G401.6 (cell line): ENCODE data around the gene CEACAM16.
"Not testable (repeated sequence)": the region's sequence is repeated elsewhere in the genome, so short reads cannot be mapped to it uniquely, and the experiment has no call there.

Source experiments
- FAIRE-seq: peaks from 2 replicates; lab custom pipeline; 2012; peaks lifted over from hg19 to GRCh38; lab: Jason Lieb, UNC

The CEACAM16 gene

DNA sequence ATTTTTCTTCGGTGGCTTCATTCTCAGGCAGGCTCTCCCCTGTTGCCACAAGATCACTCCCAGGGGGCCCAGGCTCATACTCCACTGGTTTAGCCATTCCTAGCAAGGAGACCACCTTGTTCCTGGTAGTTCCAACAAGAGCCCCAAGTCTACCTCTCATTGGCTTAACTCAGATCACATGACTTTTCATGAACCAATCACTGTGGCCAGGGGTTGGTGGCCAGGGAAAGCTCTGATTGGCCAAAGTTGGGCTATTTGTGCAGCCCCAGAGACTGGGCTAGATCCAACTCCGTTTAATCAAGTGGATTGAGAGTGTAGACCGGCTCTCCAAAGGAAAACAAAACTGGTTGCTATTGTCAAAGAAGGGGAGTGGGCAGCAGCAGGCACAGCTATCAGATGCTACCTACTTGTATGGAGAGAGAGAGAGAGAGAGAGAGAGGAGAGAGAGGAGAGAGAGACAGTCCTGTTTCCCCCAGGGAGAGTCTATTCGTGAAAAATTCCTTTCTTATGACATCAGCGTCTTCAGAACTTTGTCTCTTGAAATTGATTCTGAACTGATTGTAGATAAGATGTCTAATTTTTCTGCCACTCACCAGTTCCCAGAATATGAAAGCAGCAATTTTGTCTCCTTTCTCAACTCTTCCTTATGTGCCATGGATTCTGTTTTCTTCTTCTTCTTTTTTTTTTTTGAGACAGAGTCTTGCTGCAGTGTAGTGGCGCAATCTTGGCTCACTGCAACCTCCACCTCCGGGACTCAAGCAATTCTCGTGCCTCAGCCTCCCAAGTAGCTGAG lies 21.7 kb upstream of the CEACAM16 start:
- FAIRE-seq: peak; percentile 44

DNA sequence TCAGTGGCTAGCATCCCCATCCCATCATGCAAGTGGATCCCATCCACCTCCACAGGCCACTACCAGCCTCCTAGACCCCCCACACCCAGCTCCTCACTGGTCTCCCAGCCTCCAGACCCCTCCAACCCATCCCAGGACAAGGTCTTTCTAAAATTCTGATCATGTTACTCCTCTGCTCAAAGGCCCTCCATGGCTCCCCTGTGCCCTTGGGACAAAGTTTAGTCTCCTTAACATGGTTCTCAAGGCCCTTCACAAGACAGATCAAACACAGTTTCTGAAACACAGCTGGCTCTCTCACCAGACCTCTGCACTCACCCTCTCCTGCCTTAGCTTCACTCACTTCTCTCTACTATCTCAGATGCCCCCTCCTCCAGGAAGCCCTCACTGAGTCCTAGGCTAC lies 18.4 kb upstream of the CEACAM16 start:
- no peak for FAIRE-seq

GRCh38 chr19:44681992-44682790 lies 16.8 kb upstream of the CEACAM16 start:
- FAIRE-seq: no peak

DNA sequence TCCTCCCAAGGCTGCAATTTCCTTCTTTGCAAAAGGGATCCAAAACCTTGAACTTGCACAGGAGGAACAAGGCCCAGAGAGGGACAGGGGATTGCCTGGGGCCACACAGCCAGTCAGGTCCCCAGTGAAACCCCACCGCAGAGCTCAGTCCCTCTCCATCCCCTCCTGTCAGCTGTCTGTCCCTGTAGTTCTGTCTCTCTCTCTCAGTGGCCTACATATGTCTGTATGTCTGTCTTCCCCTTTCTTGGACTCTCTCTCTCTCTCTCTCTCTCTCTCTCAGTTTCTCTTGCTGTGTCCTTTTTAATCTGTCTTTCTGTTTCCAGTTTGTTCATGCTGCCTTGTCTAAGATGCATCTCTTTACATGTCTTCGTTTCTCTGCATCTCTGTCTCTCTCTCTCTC lies 16.1 kb upstream of the CEACAM16 start:
- FAIRE-seq: no peak

DNA sequence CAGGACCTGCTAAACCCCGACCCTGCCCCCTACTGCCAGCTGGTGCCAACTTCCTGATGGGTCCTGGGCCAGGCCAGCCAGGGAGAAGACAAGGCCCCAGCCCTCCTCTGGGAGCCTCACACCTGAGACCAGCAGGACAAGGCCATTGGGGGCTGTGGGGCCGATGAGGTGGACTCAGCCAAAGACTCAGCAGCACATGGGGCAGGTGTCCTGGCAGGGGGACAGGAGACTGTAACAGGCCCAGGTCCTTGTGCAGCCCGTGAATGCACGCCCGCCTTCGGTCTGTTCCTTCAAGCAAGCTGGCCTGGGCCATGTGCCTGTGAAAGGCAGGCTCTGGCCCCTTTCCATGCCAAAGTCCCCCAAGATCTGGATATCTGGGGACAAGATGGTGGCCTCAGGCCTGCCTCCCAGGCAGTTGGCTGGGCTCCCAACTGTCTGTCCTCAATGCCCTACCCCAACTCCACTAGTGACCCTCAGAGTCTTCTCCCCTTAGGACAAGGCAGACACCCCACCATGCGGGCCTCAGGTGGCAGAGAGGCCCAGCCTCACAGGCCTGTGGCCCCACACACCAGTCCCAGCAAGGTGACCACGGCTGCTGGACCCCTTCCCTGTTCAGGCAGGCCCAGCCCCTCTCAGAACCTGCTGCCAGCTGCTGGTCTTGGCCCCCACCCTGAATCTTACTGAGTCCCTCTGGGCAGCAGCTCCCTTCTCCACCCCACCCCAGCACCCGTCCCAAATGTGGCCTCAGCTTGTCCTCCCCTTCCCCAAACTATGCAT lies 15.3 kb upstream of the CEACAM16 start:
- no peak for FAIRE-seq

GRCh38 chr19:44684396-44684795 lies 14.6 kb upstream of the CEACAM16 start:
- not testable (repeated sequence) for FAIRE-seq

DNA sequence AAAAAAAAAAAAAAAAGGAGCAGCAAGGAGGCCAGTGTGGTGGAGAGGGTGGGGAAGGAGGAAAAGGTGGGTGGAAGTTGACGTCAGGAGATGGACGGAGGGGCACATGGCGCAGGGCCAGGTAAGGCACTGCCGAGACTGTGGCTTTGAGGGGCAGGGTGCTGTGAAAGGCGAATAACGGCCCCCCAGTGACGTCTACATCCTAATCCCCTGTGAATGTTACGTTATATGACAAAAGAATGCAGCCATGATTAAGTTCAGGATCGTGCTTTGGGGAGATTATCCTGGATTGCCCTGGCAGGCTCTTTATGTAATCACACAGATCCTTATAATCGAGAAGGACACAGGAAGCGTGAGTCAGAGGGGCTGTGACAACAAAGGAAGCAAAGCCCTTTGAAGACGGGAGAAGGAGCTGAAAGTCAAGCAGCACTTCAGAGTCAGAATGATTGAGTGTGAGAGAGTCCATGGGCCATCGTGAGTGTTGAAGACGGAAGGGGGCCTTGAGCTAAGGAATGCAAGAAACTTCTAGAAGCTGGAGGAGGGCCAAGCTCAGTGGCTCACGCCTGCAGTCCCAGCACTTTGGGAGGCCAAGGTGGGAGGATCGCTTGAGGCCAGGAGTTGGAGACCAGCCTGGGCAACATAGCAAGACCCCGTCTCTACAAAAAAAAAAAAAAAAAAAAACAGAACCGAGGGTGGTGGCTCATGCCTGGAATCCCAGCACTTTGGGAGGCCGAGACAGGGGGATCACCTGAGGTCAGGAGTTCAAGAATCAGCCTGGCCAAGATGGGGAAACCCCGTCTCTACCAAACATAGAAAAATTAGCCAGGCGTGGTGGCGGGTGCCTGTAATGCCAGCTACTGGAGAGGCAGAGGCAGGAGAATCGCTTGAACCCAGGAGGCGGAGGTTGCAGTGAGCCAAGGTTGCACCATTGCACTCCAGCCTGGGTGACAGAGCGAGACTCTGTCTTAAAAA lies 13.8 kb upstream of the CEACAM16 start:
- no peak for FAIRE-seq

- FAIRE-seq: no peak
Observed at GRCh38 chr19:44685877-44686276, 13.1 kb upstream of the CEACAM16 start.

DNA sequence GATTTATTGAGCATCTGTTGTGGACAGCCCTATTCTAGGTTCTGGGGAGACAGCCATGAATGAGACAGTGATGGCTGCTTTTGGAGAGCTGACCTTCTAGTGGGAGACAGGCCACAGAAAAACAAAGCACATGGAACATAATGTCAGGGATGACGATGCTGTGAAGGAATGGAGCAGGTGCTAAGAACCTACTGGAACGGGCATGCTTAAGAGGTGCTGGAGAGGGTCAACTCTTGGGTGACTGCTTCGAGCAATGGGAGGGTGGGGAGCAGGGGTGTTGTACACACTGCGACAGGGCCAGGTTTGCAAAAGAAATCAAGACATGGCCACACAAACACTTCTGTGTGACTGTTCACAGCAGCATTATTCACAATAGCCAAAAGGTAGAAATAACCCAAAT lies 12.1 kb upstream of the CEACAM16 start:
- FAIRE-seq: no peak

DNA sequence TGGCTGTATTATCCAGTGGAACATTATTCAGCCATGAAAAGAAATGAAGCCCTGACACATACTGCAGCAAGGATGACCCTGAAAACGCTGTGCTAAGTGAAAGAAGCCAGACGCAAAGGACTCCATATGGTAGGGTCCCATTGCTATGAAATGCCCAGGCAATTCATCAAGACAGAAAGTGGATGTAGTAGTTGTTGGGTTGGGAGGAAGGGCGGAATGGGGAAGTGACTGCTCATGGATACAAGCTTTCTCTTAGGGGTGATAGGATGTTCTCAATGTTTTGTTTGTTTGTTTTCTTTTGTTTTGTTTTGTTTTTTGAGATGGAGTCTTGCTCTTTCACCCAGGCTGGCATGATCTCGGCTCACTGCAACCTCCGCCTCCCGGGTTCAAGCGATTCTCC lies 11.1 kb upstream of the CEACAM16 start:
- no peak for FAIRE-seq

GRCh38 chr19:44689290-44690130 lies 9.4 kb upstream of the CEACAM16 start:
- no peak for FAIRE-seq

GRCh38 chr19:44690131-44690440 lies 8.9 kb upstream of the CEACAM16 start:
- FAIRE-seq: no peak

- no peak for FAIRE-seq
Observed at GRCh38 chr19:44692379-44692721, 6.6 kb upstream of the CEACAM16 start.

GRCh38 chr19:44694184-44694579 lies 4.8 kb upstream of the CEACAM16 start:
- FAIRE-seq: no peak

DNA sequence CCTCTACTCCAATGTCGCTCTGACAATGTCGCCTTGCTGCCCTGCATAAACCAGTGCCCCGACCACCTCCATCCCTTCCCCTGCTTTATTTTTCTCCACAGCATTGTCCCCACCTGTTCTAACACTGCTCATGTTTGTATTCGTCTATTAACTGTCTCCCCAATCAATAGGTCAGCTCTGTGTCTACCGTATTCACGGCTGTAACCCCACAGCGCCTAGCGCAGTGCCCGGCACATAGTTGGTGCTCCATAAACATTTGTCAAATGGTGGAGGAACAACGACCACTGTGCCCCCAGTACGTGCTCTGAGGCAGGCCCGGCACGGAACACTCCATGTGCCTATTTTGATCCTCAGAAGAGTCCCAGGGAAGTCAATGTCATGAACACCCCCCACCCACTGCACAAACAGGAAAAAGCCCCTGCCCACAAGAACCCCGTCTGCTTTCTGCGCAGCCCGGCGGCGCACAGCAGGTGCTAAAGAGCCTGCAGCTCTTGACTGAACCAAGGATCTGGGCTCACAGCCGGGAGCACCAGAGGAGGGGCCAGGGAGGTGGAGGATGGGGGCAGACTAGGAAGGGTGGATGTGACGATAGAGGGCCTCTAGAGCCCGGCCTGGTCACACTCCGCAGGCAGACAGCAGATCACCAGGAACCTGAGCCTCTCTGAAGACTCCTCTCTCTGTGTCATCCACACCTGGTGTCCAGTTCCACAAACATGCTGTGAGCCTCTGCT lies 1.8 kb upstream of the CEACAM16 start:
- no peak for FAIRE-seq

GRCh38 chr19:44697670-44698034 lies 1.3 kb upstream of the CEACAM16 start:
- FAIRE-seq: no peak

DNA sequence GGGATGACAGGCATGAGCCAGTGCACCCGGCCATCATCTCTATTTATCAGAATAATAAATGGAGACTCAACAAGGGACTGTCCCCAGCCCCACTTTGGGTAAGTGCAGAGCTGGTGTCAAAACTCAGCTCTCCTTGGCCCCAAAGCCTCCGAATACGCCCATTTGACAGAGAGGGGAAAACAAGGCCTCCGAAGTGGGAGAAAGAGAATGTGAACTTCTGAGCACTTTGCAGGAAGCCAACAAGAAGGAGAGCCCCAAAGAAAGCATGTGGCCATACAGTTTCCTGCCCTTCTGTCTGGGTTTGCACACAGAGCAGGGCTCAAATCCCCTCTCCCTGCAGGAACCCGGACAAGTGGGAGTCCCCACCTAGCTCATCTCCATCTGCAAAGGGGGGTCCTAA lies 1.6 kb downstream of the CEACAM16 start:
- no peak for FAIRE-seq

- FAIRE-seq: no peak
Observed at GRCh38 chr19:44701228-44701627, 2.3 kb downstream of the CEACAM16 start.

- FAIRE-seq: no peak
Observed at GRCh38 chr19:44702551-44703176, 3.7 kb downstream of the CEACAM16 start.
